T-helper 2 cell treated with Interferon-gamma antibody and Interleukin-4, amounts not matched to agents 5 μg/mL and 100 μg/mL, for 36 hours (primary cell): Measurements from ENCODE around the gene CCDC141.

Experiments used
- DNase-seq: peaks from one replicate; pipeline ENCODE4 v3.0.0; 2021; ENCODE audit warnings: low spot score
- H3K27ac Mint-ChIP-seq: one replicate; pipeline ENCODE4 v1.8.0; 2021; ENCODE audit warnings: mild to moderate bottlenecking, mixed read lengths
- H3K27me3 Mint-ChIP-seq: one replicate; pipeline ENCODE4 v1.8.0; 2021; ENCODE audit warnings: low read depth, mixed read lengths
- H3K36me3 Mint-ChIP-seq: one replicate; pipeline ENCODE4 v1.8.0; 2021; ENCODE audit warnings: low read depth, mixed read lengths
- H3K4me1 Mint-ChIP-seq: one replicate; pipeline ENCODE4 v1.8.0; 2021; ENCODE audit warnings: low read depth, mixed read lengths
- H3K4me3 Mint-ChIP-seq: one replicate; pipeline ENCODE4 v1.8.0; 2022; ENCODE audit warnings: mild to moderate bottlenecking, moderate library complexity, mixed read lengths
- H3K9me3 Mint-ChIP-seq: one replicate; pipeline ENCODE4 v1.8.0; 2021; ENCODE audit warnings: mixed read lengths

The CCDC141 gene

DNA sequence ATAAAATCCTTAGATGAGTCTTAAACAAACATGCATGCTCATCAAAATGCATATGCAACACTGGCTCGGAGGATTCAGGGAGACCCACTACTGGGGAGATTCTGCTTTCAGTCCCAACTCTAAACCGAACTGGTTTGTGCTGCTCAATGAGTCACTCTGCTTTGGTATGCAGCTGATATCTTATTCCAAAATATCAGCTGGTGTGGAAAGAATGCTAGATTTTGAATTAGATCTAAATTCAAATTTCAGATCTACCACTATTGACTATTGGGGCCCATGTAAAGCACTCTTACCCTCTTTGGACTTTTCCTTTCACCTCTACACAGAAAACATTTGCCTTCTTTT is 203.5 kb downstream of the CCDC141 start:
- H3K4me3 Mint-ChIP-seq: no peak overlapping the region
- no peak overlapping the region for H3K27ac Mint-ChIP-seq
- no peaks in the 10 kb centered on the region for H3K27me3 Mint-ChIP-seq
- H3K36me3 Mint-ChIP-seq: peaks cover 5% of the 10 kb centered on the region
- no peaks in the 10 kb centered on the region for H3K9me3 Mint-ChIP-seq
- H3K4me1 Mint-ChIP-seq: no peaks in the 10 kb centered on the region
- DNase-seq: no peak

DNA sequence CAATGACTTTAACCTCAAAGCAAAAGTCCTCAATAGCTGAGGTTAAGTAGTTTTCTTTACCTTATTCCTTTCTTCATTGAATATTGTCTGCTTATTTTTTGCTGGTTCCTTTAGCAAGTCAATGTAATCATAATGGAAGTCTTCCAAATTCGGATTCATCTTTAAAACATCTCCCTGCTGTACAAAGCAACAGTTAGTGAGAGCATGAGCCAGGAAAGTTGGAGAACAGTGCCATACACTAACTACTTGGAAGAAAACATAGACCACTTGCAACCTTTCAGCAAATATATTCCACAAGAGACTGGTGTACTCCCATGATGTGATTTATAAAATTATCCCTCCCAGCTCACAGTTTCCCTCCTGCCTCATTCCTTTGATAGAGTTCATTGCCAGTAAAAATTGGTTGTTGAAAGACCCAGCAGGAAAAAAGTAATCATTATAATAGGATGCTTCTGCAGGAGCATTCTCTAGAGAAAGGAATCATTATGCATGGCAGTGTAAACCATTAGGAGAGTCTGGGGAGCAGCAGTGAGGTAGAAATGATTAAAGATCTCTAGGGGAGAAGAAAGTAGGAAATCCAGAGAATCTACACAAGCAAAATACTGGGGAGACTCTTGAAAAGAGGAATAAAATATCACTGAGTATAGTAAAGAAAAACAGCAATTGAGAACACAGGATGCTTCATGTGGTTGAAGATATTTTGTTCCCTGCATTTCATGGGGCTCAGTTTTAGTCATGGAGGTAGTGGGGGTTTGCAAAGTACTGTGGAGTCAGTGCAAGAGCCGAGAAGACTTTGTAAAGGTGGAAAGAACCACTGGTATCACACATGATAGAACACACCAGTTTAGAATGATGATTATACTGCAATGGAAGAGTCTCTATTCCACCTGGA is 204.1 kb downstream of the CCDC141 start:
- Mint-ChIP-seq H3K4me1 (no peaks in the 10 kb centered on the region), H3K27ac (no peak overlapping the region), H3K4me3 (no peak overlapping the region), H3K36me3 (peaks cover 5% of the 10 kb centered on the region), H3K9me3 (no peaks in the 10 kb centered on the region), H3K27me3 (no peaks in the 10 kb centered on the region)
- DNase-seq: no peak

GRCh38 chr2:178844701-178845100 is 205.2 kb downstream of the CCDC141 start:
- Mint-ChIP-seq H3K9me3 (no peaks in the 10 kb centered on the region), H3K27ac (no peak overlapping the region), H3K4me1 (no peaks in the 10 kb centered on the region), H3K27me3 (no peaks in the 10 kb centered on the region), H3K36me3 (peaks cover 9% of the 10 kb centered on the region), H3K4me3 (no peak overlapping the region)
- no peak for DNase-seq

GRCh38 chr2:178844269-178844668 is 205.7 kb downstream of the CCDC141 start:
- DNase-seq: no peak
- H3K36me3 Mint-ChIP-seq: peaks cover 9% of the 10 kb centered on the region
- H3K4me3 Mint-ChIP-seq: no peak overlapping the region
- no peaks in the 10 kb centered on the region for H3K9me3 Mint-ChIP-seq
- H3K27ac Mint-ChIP-seq: no peak overlapping the region
- H3K4me1 Mint-ChIP-seq: no peaks in the 10 kb centered on the region
- H3K27me3 Mint-ChIP-seq: no peaks in the 10 kb centered on the region

DNA sequence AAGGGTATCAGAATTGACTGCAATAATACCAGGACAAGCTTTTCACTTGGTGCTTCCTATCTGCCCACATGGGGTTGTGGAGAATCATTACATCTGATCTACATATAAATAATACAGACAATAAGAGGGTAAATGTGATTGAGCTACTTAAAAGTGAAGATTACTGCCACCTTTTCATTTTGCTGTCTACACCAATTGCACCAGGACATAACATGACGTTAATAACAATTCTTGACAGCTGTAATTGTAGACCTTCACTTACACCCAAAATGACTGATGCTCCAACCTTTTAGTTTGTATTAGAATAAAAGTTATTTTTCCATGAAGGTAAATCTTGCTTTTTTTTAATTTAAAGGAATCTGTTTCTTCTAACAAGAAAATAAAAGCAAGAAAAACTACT is 206.2 kb downstream of the CCDC141 start:
- Mint-ChIP-seq H3K9me3 (no peaks in the 10 kb centered on the region), H3K27me3 (no peaks in the 10 kb centered on the region), H3K27ac (no peak overlapping the region), H3K4me3 (no peak overlapping the region), H3K4me1 (no peaks in the 10 kb centered on the region), H3K36me3 (peaks cover 9% of the 10 kb centered on the region)
- no peak for DNase-seq

GRCh38 chr2:178836807-178837206 is 213.1 kb downstream of the CCDC141 start:
- Mint-ChIP-seq H3K9me3 (no peaks in the 10 kb centered on the region), H3K4me1 (no peaks in the 10 kb centered on the region), H3K36me3 (peaks cover 6% of the 10 kb centered on the region), H3K27me3 (no peaks in the 10 kb centered on the region), H3K4me3 (no peak overlapping the region), H3K27ac (no peak overlapping the region)
- DNase-seq: no peak

- Mint-ChIP-seq H3K27me3 (no peaks in the 10 kb centered on the region), H3K36me3 (peaks cover 7% of the 10 kb centered on the region), H3K27ac (no peak overlapping the region), H3K4me1 (peaks cover 2% of the 10 kb centered on the region), H3K9me3 (no peaks in the 10 kb centered on the region), H3K4me3 (no peak overlapping the region)
- no peak for DNase-seq
These were observed 215.9 kb downstream of the CCDC141 start for GRCh38 chr2:178834086-178834485.

DNA sequence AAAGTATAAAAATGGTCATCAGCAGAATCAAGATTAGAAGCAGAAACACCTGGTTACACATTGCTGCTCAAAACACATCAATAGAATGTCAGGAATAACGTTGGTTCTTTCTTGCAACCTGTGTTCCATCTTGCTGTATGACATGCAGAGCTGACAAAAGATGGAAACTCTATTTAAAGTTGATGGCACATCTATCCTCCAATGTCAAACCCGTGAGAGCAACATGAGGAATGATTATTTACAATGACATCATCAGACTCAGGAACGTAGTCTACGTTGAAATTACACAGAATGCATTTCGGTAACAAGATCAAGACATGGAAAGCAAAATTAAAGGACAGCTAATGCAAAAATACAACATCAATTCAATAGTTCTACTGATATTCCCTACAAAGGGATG is 216.6 kb downstream of the CCDC141 start:
- H3K9me3 Mint-ChIP-seq: no peaks in the 10 kb centered on the region
- peaks cover 9% of the 10 kb centered on the region for H3K36me3 Mint-ChIP-seq
- H3K4me1 Mint-ChIP-seq: peaks cover 4% of the 10 kb centered on the region
- H3K4me3 Mint-ChIP-seq: no peak overlapping the region
- no peak overlapping the region for H3K27ac Mint-ChIP-seq
- no peak for DNase-seq
- no peaks in the 10 kb centered on the region for H3K27me3 Mint-ChIP-seq

- Mint-ChIP-seq H3K27me3 (no peaks in the 10 kb centered on the region), H3K9me3 (no peaks in the 10 kb centered on the region), H3K4me3 (no peak overlapping the region), H3K27ac (no peak overlapping the region), H3K4me1 (peaks cover 4% of the 10 kb centered on the region), H3K36me3 (peaks cover 10% of the 10 kb centered on the region)
- no peak for DNase-seq
These were observed 219.5 kb downstream of the CCDC141 start for GRCh38 chr2:178830451-178830850.

DNA sequence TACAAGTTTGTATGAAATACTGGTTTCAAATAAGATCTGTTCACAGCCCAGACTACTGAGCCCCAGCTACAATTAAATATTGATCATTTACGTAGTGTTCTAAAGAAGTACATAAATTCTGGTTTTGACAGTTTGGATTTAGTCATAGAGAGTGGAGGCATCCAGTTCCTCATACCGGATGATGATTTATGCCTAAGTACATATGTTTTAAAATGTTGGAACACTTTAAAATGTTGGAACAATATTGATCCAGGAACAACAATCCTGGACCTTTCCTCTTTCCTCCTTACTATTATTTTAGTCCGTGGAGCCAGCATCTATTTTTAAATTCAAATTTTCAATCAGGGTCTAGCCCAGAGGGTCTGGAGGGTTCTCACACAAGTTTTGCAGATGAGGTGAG is 220.0 kb downstream of the CCDC141 start:
- Mint-ChIP-seq H3K4me1 (peaks cover 4% of the 10 kb centered on the region), H3K27me3 (no peaks in the 10 kb centered on the region), H3K36me3 (peaks cover 10% of the 10 kb centered on the region), H3K27ac (no peak overlapping the region), H3K9me3 (no peaks in the 10 kb centered on the region), H3K4me3 (no peak overlapping the region)
- DNase-seq: no peak

DNA sequence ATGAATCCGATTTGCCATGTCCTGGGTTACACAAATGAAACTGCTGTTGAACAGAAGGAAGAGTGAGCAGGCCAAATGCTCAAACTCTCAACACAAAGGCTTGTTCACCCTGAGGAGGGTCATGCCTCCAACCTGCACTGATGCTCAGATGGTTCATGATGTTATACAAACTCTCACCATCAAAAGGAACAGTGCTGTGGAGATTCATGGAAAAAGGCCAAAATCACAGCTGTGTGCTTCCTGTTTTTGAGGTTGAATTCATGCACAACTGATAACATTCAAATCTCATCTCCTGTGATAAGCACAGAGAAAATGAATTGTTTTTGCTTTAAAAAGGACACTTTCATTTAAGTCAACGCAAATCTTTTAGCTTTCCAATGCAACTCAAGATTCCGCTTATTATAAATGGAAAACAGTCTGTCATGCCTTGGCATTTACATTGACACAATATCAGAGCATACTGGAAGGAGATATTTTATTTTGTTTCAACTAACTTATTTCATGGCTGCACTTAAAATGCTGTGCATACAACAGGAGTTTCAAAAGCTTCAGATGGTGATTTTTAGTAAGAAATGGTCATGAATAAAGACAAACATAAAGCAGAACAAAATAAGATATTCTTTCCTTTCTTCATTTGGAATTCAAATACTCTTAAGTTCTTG is 220.5 kb downstream of the CCDC141 start:
- no peaks in the 10 kb centered on the region for H3K9me3 Mint-ChIP-seq
- peaks cover 4% of the 10 kb centered on the region for H3K4me1 Mint-ChIP-seq
- DNase-seq: no peak
- H3K36me3 Mint-ChIP-seq: peaks cover 10% of the 10 kb centered on the region
- H3K27me3 Mint-ChIP-seq: no peaks in the 10 kb centered on the region
- no peak overlapping the region for H3K4me3 Mint-ChIP-seq
- H3K27ac Mint-ChIP-seq: no peak overlapping the region

DNA sequence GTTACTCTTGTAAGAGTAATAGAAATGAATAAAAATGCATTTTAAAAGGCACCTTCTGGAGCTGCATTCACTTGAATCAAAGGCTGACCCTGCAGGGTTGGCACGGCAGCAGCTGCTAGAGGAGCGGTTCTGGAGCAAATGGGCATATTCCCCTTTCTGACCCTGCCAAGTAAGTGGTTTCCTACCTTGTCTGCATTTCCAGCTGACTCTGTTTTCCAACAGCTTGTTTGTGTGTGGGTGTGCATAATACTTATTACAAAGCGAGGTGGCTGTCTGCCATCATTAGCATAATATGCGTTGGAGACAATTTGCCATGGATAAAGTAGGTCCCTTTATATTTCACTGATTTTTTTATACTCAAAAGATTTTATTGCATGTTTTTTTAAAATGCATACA is 221.5 kb downstream of the CCDC141 start:
- peaks cover 12% of the 10 kb centered on the region for H3K36me3 Mint-ChIP-seq
- H3K27ac Mint-ChIP-seq: no peak overlapping the region
- no peaks in the 10 kb centered on the region for H3K27me3 Mint-ChIP-seq
- H3K9me3 Mint-ChIP-seq: no peaks in the 10 kb centered on the region
- no peak for DNase-seq
- peaks cover 4% of the 10 kb centered on the region for H3K4me1 Mint-ChIP-seq
- H3K4me3 Mint-ChIP-seq: no peak overlapping the region

GRCh38 chr2:178827739-178828485 is 222.0 kb downstream of the CCDC141 start:
- H3K4me3 Mint-ChIP-seq: no peak overlapping the region
- peaks cover 10% of the 10 kb centered on the region for H3K36me3 Mint-ChIP-seq
- H3K4me1 Mint-ChIP-seq: peaks cover 4% of the 10 kb centered on the region
- no peak overlapping the region for H3K27ac Mint-ChIP-seq
- DNase-seq: no peak
- no peaks in the 10 kb centered on the region for H3K9me3 Mint-ChIP-seq
- no peaks in the 10 kb centered on the region for H3K27me3 Mint-ChIP-seq

DNA sequence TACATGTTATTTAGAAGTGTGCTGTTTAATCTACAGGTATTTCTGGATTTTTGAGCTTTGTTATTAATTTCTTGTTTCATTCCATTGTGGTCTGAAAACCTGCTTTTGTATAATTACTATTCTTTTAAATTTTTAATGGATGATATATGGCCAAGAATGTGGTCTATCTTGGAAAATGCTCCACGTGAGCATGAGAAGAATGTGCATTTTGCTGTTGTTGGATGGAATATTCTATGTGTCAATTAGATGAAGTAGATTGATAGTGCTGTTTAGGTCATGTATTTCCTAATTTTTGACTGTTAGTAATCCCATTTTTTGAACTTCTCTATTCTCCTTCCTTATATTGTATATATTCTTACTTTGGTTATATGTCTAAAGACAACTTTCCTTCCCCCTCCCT is 222.8 kb downstream of the CCDC141 start:
- Mint-ChIP-seq H3K4me1 (peaks cover 4% of the 10 kb centered on the region), H3K9me3 (no peaks in the 10 kb centered on the region), H3K27ac (no peak overlapping the region), H3K27me3 (no peaks in the 10 kb centered on the region), H3K36me3 (peaks cover 10% of the 10 kb centered on the region), H3K4me3 (no peak overlapping the region)
- DNase-seq: no peak
